ENCODE measurements around the gene SHISAL1.
A peak's percentile ranks its signal among the peaks of the same experiment; 100 is the strongest.
"Not testable (repeated sequence)": the region's sequence is repeated elsewhere in the genome, so short reads cannot be mapped to it uniquely, and the experiment has no call there.

Gene SHISAL1

GRCh38 chr22:44331881-44332714 lies 19.3 kb upstream of the SHISAL1 start:
- peaks cover 44% of the 10 kb centered on the region for H3K27me3 ChIP-seq (ENCODE audit: control insufficient read depth, insufficient read depth, low read length)
- H3K36me3 ChIP-seq (ENCODE audit: control insufficient read depth, low read depth, low read length) = no peaks in the 10 kb centered on the region
- H3K27ac ChIP-seq (ENCODE audit: low read length) = no peak overlapping the region
- H3K4me3 ChIP-seq (ENCODE audit: low read length) = peak overlapping the region; percentile 58
- H3K4me1 ChIP-seq (ENCODE audit: control insufficient read depth, low read depth, low read length) = peaks cover 12% of the 10 kb centered on the region
- H3K9ac ChIP-seq (ENCODE audit: low read length) = peak overlapping the region; percentile 48
- no peaks in the 10 kb centered on the region for H3K9me3 ChIP-seq (ENCODE audit: control insufficient read depth, low read depth, low read length)

GRCh38 chr22:44330744-44331660 lies 18.3 kb upstream of the SHISAL1 start:
- no peaks in the 10 kb centered on the region for H3K9me3 ChIP-seq (ENCODE audit: control insufficient read depth, low read depth, low read length)
- H3K4me1 ChIP-seq (ENCODE audit: control insufficient read depth, low read depth, low read length) = peaks cover 17% of the 10 kb centered on the region
- H3K4me3 ChIP-seq (ENCODE audit: low read length) = peak overlapping the region; percentile 63
- peak overlapping the region; percentile 33 for H3K9ac ChIP-seq (ENCODE audit: low read length)
- no peaks in the 10 kb centered on the region for H3K36me3 ChIP-seq (ENCODE audit: control insufficient read depth, low read depth, low read length)
- peaks cover 42% of the 10 kb centered on the region for H3K27me3 ChIP-seq (ENCODE audit: control insufficient read depth, insufficient read depth, low read length)
- H3K27ac ChIP-seq (ENCODE audit: low read length) = no peak overlapping the region

GRCh38 chr22:44330188-44330743 lies 17.5 kb upstream of the SHISAL1 start:
- no peak overlapping the region for H3K27ac ChIP-seq (ENCODE audit: low read length)
- peaks cover 49% of the 10 kb centered on the region for H3K27me3 ChIP-seq (ENCODE audit: control insufficient read depth, insufficient read depth, low read length)
- H3K4me1 ChIP-seq (ENCODE audit: control insufficient read depth, low read depth, low read length) = peaks cover 20% of the 10 kb centered on the region
- H3K36me3 ChIP-seq (ENCODE audit: control insufficient read depth, low read depth, low read length) = no peaks in the 10 kb centered on the region
- H3K9ac ChIP-seq (ENCODE audit: low read length) = no peak overlapping the region
- H3K4me3 ChIP-seq (ENCODE audit: low read length) = no peak overlapping the region
- no peaks in the 10 kb centered on the region for H3K9me3 ChIP-seq (ENCODE audit: control insufficient read depth, low read depth, low read length)

- Histone ChIP-seq H3K4me1 (ENCODE audit: control insufficient read depth, low read depth, low read length) (peaks cover 20% of the 10 kb centered on the region), H3K4me3 (ENCODE audit: low read length) (no peak overlapping the region), H3K27ac (ENCODE audit: low read length) (no peak overlapping the region), H3K36me3 (ENCODE audit: control insufficient read depth, low read depth, low read length) (no peaks in the 10 kb centered on the region), H3K9ac (ENCODE audit: low read length) (no peak overlapping the region), H3K27me3 (ENCODE audit: control insufficient read depth, insufficient read depth, low read length) (peaks cover 50% of the 10 kb centered on the region), H3K9me3 (ENCODE audit: control insufficient read depth, low read depth, low read length) (no peaks in the 10 kb centered on the region)
Observed at GRCh38 chr22:44329179-44329796, 16.5 kb upstream of the SHISAL1 start.

- Histone ChIP-seq H3K36me3 (ENCODE audit: control insufficient read depth, low read depth, low read length) (no peaks in the 10 kb centered on the region), H3K27me3 (ENCODE audit: control insufficient read depth, insufficient read depth, low read length) (peaks cover 50% of the 10 kb centered on the region)
Observed at GRCh38 chr22:44328762-44329161, 16.0 kb upstream of the SHISAL1 start.

GRCh38 chr22:44328326-44328725 lies 15.6 kb upstream of the SHISAL1 start:
- no peak overlapping the region for H3K27ac ChIP-seq (ENCODE audit: low read length)
- H3K27me3 ChIP-seq (ENCODE audit: control insufficient read depth, insufficient read depth, low read length) = peaks cover 47% of the 10 kb centered on the region
- H3K4me3 ChIP-seq (ENCODE audit: low read length) = no peak overlapping the region
- no peaks in the 10 kb centered on the region for H3K36me3 ChIP-seq (ENCODE audit: control insufficient read depth, low read depth, low read length)
- H3K9me3 ChIP-seq (ENCODE audit: control insufficient read depth, low read depth, low read length) = no peaks in the 10 kb centered on the region
- no peak overlapping the region for H3K9ac ChIP-seq (ENCODE audit: low read length)
- H3K4me1 ChIP-seq (ENCODE audit: control insufficient read depth, low read depth, low read length) = peaks cover 20% of the 10 kb centered on the region

More at GRCh38 chr22:44328762-44329161, 16.0 kb upstream of the SHISAL1 start:
- Histone ChIP-seq H3K4me3 (ENCODE audit: low read length) (no peak overlapping the region), H3K9ac (ENCODE audit: low read length) (no peak overlapping the region), H3K9me3 (ENCODE audit: control insufficient read depth, low read depth, low read length) (no peaks in the 10 kb centered on the region), H3K4me1 (ENCODE audit: control insufficient read depth, low read depth, low read length) (peaks cover 20% of the 10 kb centered on the region), H3K27ac (ENCODE audit: low read length) (no peak overlapping the region)

GRCh38 chr22:44326491-44326885 lies 13.7 kb upstream of the SHISAL1 start:
- Histone ChIP-seq H3K9me3 (ENCODE audit: control insufficient read depth, low read depth, low read length) (no peaks in the 10 kb centered on the region), H3K36me3 (ENCODE audit: control insufficient read depth, low read depth, low read length) (no peaks in the 10 kb centered on the region), H3K4me1 (ENCODE audit: control insufficient read depth, low read depth, low read length) (peaks cover 20% of the 10 kb centered on the region), H3K27me3 (ENCODE audit: control insufficient read depth, insufficient read depth, low read length) (peaks cover 33% of the 10 kb centered on the region), H3K9ac (ENCODE audit: low read length) (no peak overlapping the region), H3K4me3 (ENCODE audit: low read length) (peak overlapping the region; percentile 28), H3K27ac (ENCODE audit: low read length) (no peak overlapping the region)

- peaks cover 30% of the 10 kb centered on the region for H3K27me3 ChIP-seq (ENCODE audit: control insufficient read depth, insufficient read depth, low read length)
- no peaks in the 10 kb centered on the region for H3K36me3 ChIP-seq (ENCODE audit: control insufficient read depth, low read depth, low read length)
- H3K9ac ChIP-seq (ENCODE audit: low read length) = no peak overlapping the region
- H3K9me3 ChIP-seq (ENCODE audit: control insufficient read depth, low read depth, low read length) = no peaks in the 10 kb centered on the region
- H3K4me1 ChIP-seq (ENCODE audit: control insufficient read depth, low read depth, low read length) = peaks cover 20% of the 10 kb centered on the region
- peak overlapping the region; percentile 28 for H3K4me3 ChIP-seq (ENCODE audit: low read length)
- no peak overlapping the region for H3K27ac ChIP-seq (ENCODE audit: low read length)
Observed at GRCh38 chr22:44325718-44326490, 13.2 kb upstream of the SHISAL1 start.

GRCh38 chr22:44323140-44323790 lies 10.5 kb upstream of the SHISAL1 start:
- H3K4me3 ChIP-seq (ENCODE audit: low read length); H3K4me1 ChIP-seq (ENCODE audit: control insufficient read depth, low read depth, low read length); H3K36me3 ChIP-seq (ENCODE audit: control insufficient read depth, low read depth, low read length); H3K9me3 ChIP-seq (ENCODE audit: control insufficient read depth, low read depth, low read length); H3K9ac ChIP-seq (ENCODE audit: low read length); H3K27me3 ChIP-seq (ENCODE audit: control insufficient read depth, insufficient read depth, low read length); H3K27ac ChIP-seq (ENCODE audit: low read length): not testable (repeated sequence)

- H3K4me1 ChIP-seq (ENCODE audit: control insufficient read depth, low read depth, low read length) = no peaks in the 10 kb centered on the region
- H3K9ac ChIP-seq (ENCODE audit: low read length) = no peak overlapping the region
- no peaks in the 10 kb centered on the region for H3K9me3 ChIP-seq (ENCODE audit: control insufficient read depth, low read depth, low read length)
- no peak overlapping the region for H3K27ac ChIP-seq (ENCODE audit: low read length)
- H3K4me3 ChIP-seq (ENCODE audit: low read length) = no peak overlapping the region
- no peaks in the 10 kb centered on the region for H3K36me3 ChIP-seq (ENCODE audit: control insufficient read depth, low read depth, low read length)
- no peaks in the 10 kb centered on the region for H3K27me3 ChIP-seq (ENCODE audit: control insufficient read depth, insufficient read depth, low read length)
Observed at GRCh38 chr22:44319685-44320084, 6.9 kb upstream of the SHISAL1 start.

Data from iPS-18a (cell line).